HepG2 (cell line): ENCODE measurements around the gene RPTOR. TPM values are rescaled to one million over a fixed set of nuclear protein-coding genes. Genes with fewer than 3 reads are reported as not detected.
A peak's percentile ranks its signal among the peaks of the same experiment; 100 is the strongest.

Source experiments
- ATAC-seq: fragments of 200-7000 bp; cut with Tn5 transposase; 3 replicates; pipeline ENCODE4 v1.9.1; 2020; ENCODE audit warnings: mild to moderate bottlenecking, moderate library complexity
- BruUV-seq: library from RNA; stranded (reverse); fragments of 400-500 nt; replicated peaks from 2 replicates; lab custom pipeline; 2021; lab: Mats Ljungman, UMichigan
- CTCF ChIA-PET: fragments of 300-600 bp; formaldehyde crosslinking; extraction: SDS; loops from one replicate; lab custom pipeline; 2021; ENCODE audit warnings: low total read pairs, inconsistent platforms, low intra/inter-chr PET ratio; lab: Yijun Ruan, JAX
- POLR2A ChIA-PET: fragments of 350-600 bp; sonication (Branson Sonifier 250); formaldehyde crosslinking; loops from one replicate; lab custom pipeline; 2020; ENCODE audit warnings: antibody characterized with exemption, inconsistent platforms; lab: Yijun Ruan, JAX
- DNase-seq: peaks from one replicate; pipeline ENCODE4 v3.0.0-alpha.2; 2015; ENCODE audit warnings: low spot score
- FAIRE-seq: peaks from 3 replicates; lab custom pipeline; 2011; peaks lifted over from hg19 to GRCh38; lab: Jason Lieb, UNC
- H2AFZ ChIP-seq: one replicate; pipeline ENCODE4 v1.6.1; 2011; ENCODE audit warnings: low read length, inconsistent platforms
- H3K27ac ChIP-seq: fragments of 300-600 bp; 3 replicates; pipeline ENCODE4 v1.8.0; 2011; ENCODE audit warnings: mixed run types, mild to moderate bottlenecking, mixed read lengths, low read length, inconsistent platforms; ENCODE audit not compliant: insufficient read depth; ENCODE audit errors: extremely low read length
- H3K27me3 ChIP-seq, 2 experiments: fragments of 200-600 bp in 1 of 2; 2 replicates in 1 of 2; 3 replicates in 1 of 2; pipeline versions ENCODE4 v1.6.0 to v1.8.0; 2011; ENCODE audit warnings: low read length in 2 of 2, mild to moderate bottlenecking in 2 of 2, moderate library complexity in 2 of 2, inconsistent platforms in 1 of 2; ENCODE audit not compliant: insufficient read depth in 2 of 2, control insufficient read depth in 1 of 2
- H3K36me3 ChIP-seq, 2 experiments: fragments of 200-600 bp in 1 of 2; replicated peaks in 1 of 2; 2 replicates in 1 of 2; 3 replicates in 1 of 2; pipeline versions ENCODE4 v1.5.1 to v1.8.0; 2011; ENCODE audit warnings: low read length in 2 of 2, inconsistent platforms in 1 of 2; ENCODE audit not compliant: insufficient read depth in 2 of 2, control insufficient read depth in 1 of 2
- H3K4me1 ChIP-seq: 2 replicates; pipeline ENCODE4 v1.5.1; 2012; ENCODE audit warnings: low read length, inconsistent platforms; ENCODE audit not compliant: insufficient read depth
- H3K4me2 ChIP-seq: 2 replicates; pipeline ENCODE4 v1.6.0; 2011; ENCODE audit warnings: low read depth, low read length, inconsistent platforms
- H3K4me3 ChIP-seq, 3 experiments: fragments of 200-600 bp in 1 of 3; sonication (generic), shearing (Covaris generic) in 1 of 3; replicated peaks in 1 of 3; 2 replicates each; pipeline ENCODE4 v1.5.1; 2011 to 2016; ENCODE audit warnings: low read length in 3 of 3, inconsistent platforms in 2 of 3, low read depth in 2 of 3, mild to moderate bottlenecking in 2 of 3, control low read depth in 1 of 3, mixed read lengths in 1 of 3; ENCODE audit not compliant: insufficient read depth in 1 of 3
- H3K79me2 ChIP-seq: one replicate; pipeline ENCODE4 v1.6.1; 2011; ENCODE audit warnings: low read length, inconsistent platforms; ENCODE audit not compliant: insufficient read depth
- H3K9ac ChIP-seq: 2 replicates; pipeline ENCODE4 v1.6.0; 2011; ENCODE audit warnings: mild to moderate bottlenecking, low read depth, low read length, inconsistent platforms; ENCODE audit not compliant: insufficient read depth
- H3K9me3 ChIP-seq: 2 replicates; pipeline ENCODE4 v1.5.1; 2012; ENCODE audit warnings: mild to moderate bottlenecking, low read length
- H4K20me1 ChIP-seq: 2 replicates; pipeline ENCODE4 v1.6.0; 2011; ENCODE audit warnings: inconsistent platforms, mild to moderate bottlenecking, low read length, moderate library complexity; ENCODE audit not compliant: insufficient read depth
- HMGXB3 ChIP-seq: sonication (generic); formaldehyde crosslinking; IDR thresholded peaks from 2 replicates; pipeline ENCODE4 v1.4.0; 2020; ENCODE audit warnings: missing genetic modification reagents, borderline replicate concordance
- MAFK ChIP-seq, 2 experiments: IDR thresholded peaks in 1 of 2; conservative IDR thresholded peaks in 1 of 2; 2 replicates each; pipeline ENCODE4 v1.6.1; 2011; ENCODE audit warnings: improper control_type of control experiment in 2 of 2, low read length in 2 of 2
- RBM22 ChIP-seq: fragments of 200-400 bp; formaldehyde crosslinking; optimal IDR thresholded peaks from 2 replicates; pipeline ENCODE3; 2017; ENCODE audit warnings: mild to moderate bottlenecking, low read length, moderate library complexity
- WGBS: methylation state at CpG from one replicate; pipeline ENCODE4 v1.1.6; 2017; ENCODE audit warnings: low lambda C conversion rate; 5-methylcytosine and 5-hydroxymethylcytosine counted together
- in situ Hi-C: cut with HindIII; loops from 2 replicates; pipeline ENCODE4 v1.10.0; 2017; ENCODE audit warnings: low pct_unique_long_range_greater_than_20kb; ENCODE audit not compliant: extremely low pct_ligation_motif_present
- intact Hi-C: fragments of 100-400 bp; cut with micrococcal nuclease; formaldehyde crosslinking; loops from one replicate; pipeline ENCODE4 v1.10.0; 2022; ENCODE audit not compliant: unreplicated experiment
- polyA plus RNA-seq, 8 experiments: library from polyadenylated mRNA; depleted of rRNA in 3 of 8; stranded (reverse) in 7 of 8; unstranded in 1 of 8; fragments of >200 nt; fragmentation: Illumina TruSeq in 4 of 8; extraction: Trizol in 4 of 8; gene quantifications; 2 replicates each; pipeline versions ENCODE4 v1.2.1 to v1.2.3, GENCODE V29; 2011 to 2016; ENCODE audit warnings: low read depth in 4 of 8, missing spikeins in 1 of 8, mixed read lengths in 1 of 8; ENCODE audit not compliant: insufficient read depth in 1 of 8
- total RNA-seq, 5 experiments: library from RNA; depleted of rRNA; stranded (reverse); fragments of >200 nt; fragmentation: Illumina TruSeq; extraction: Trizol; gene quantifications; 2 replicates each; pipeline ENCODE4 v1.2.3, GENCODE V29; 2016; ENCODE audit warnings: low read depth in 1 of 5

RPTOR gene
- total and polyA plus RNA-seq, 2 of the 13 experiments (the other 11 are each of a cell fraction or from before 2014, with no cell fraction given), result 6.6 to 25.3 TPM

- no TSS peak for BruUV-seq
- TF ChIP-seq RBM22, result peak; percentile 26
- peak; percentile 29 to 55; a peak in 2 of 4 replicates for TF ChIP-seq MAFK (conservative IDR thresholded peaks at IDR 0.05 in 1 of 2, IDR thresholded peaks at IDR 0.05 in 1 of 2; ENCODE audit: low read length in 2 of 2)
- no peak for TF ChIP-seq HMGXB3 (CRISPR knock-in tag)
- DNase-seq (no peak), ATAC-seq (no peak), FAIRE-seq (no peak)
- Histone ChIP-seq H2AFZ (no peak overlapping the region), H3K4me3 (no peak overlapping the region), H3K36me3 (peaks cover 2 to 5% of the 10 kb centered on the region in 2 experiments; a peak in 2 of 5 replicates), H3K9ac (no peak overlapping the region), H4K20me1 (peaks cover 9% of the 10 kb centered on the region; the same call in 1 of the 2 replicates), H3K9me3 (no peaks in the 10 kb centered on the region), H3K27ac (no peak overlapping the region), H3K4me1 (peaks cover 18% of the 10 kb centered on the region), H3K27me3 (no peaks in the 10 kb centered on the region), H3K79me2 (peaks cover 65% of the 10 kb centered on the region), H3K4me2 (no peak overlapping the region)
- CTCF ChIA-PET, result interaction anchor here (0.9 to 2.6 kb wide), 5 partner anchors 45 to 224 kb away, joined by 3 to 37 read pairs (median 3); no protein-coding TSS in a partner anchor
- in situ Hi-C loops (no loop called here), intact Hi-C loops (loop anchor here (1.0 to 5.0 kb wide), 2 partner anchors 76 to 224 kb away; no protein-coding TSS in a partner anchor)
- POLR2A ChIA-PET, result interaction anchor here (0.5 to 2.9 kb wide), 2 partner anchors 22 to 503 kb away, joined by 3 to 22 read pairs; no protein-coding TSS in a partner anchor
- 97% methylated on average over 17 of the region's 17 CpGs for WGBS
These were observed 106.3 kb downstream of the RPTOR start for GRCh38 chr17:80650751-80651518.
